Stimulated activated CD8-positive, alpha-beta memory T cell treated with anti-CD3 and anti-CD28 coated beads, Interleukin-15, amount 100 ng/mL, for 24 hours (primary cell): ENCODE data around the gene ZNF385B.

Experiments
- DNase-seq: peaks from one replicate; pipeline ENCODE4 v3.0.0-alpha.2; 2020; ENCODE audit warnings: low read depth

ZNF385B gene

DNA sequence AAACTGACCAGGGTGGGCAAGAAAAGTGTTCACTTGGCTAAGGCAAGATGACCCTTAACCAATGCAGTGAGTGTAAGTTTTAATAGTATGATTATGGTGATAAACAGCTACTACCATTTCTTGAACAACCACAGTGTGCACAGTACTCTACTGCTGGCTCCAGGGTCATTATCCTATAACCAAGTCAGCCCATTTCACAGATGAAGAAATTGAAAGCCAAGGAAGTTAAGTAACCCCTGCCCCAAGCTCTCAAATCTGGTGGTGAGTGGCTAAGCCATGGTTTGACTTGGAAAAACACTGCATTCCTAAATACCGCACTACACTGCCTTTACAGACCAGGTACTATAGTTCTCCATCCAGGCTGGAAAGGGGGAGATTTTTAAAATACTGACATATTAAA is 5.7 kb downstream of the ZNF385B start:
- DNase-seq: no peak

DNA sequence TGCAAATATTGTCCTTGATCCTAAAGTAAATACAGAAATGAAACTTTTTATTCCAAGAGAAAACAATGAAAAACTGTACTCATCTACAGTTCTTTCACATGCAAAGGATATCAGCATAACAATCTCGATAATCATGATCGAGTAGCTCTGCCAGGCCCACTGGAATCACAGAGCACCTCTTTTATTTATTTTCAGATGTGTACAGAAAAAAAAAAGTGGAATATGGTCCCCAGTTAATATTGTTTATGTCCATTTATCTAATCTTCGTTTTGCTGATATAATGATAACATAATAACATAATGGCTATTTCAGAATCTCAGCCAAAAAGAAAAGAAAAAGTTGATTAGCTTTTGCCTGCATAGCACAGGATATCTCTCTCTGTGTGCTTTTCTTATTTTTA is 6.5 kb downstream of the ZNF385B start:
- no peak for DNase-seq

- no peak for DNase-seq
Measured at GRCh38 chr2:179853108-179853507, 8.3 kb downstream of the ZNF385B start.

DNA sequence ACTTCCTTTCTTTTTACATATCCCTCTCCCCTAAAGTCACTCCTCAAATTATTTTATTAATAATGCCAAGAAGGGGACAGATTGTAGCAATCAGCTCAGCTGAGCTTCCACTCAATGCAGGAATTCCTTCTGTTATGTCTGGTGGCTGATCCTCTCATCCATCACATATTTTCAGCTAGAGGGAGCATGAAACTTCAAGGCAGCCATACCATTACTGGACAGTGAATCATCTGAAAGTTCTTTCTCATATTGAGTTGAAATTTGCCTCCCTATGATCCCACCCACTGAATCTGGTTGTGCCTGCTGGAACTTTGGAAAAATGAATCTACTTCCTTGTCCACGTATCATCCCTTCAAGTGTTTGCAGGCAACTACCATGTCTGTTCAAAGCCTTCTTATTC is 11.2 kb downstream of the ZNF385B start:
- DNase-seq: no peak

DNA sequence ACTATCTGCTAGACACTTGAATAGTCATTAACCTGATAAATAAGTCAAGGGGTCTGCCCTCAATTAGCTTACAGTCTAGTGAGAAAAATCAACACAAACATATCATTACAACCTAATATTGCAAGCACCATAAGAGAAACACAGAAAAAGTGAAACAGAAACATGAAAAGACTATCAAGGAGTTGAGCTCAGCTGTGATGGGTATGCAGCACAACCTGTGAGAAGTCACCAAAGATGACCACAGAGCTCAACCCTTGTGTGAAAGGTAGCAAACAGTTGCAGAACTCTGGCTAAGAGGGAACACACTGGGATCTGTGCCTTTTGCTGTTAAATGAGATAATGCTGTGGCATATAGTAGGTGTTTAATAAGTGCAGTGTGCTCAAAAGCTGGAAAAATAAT is 11.7 kb downstream of the ZNF385B start:
- no peak for DNase-seq

- DNase-seq: no peak
Measured at GRCh38 chr2:179843541-179843940, 17.9 kb downstream of the ZNF385B start.

GRCh38 chr2:179842498-179843153 is 18.8 kb downstream of the ZNF385B start:
- no peak for DNase-seq

- no peak for DNase-seq
Measured at GRCh38 chr2:179840840-179841239, 20.6 kb downstream of the ZNF385B start.

DNA sequence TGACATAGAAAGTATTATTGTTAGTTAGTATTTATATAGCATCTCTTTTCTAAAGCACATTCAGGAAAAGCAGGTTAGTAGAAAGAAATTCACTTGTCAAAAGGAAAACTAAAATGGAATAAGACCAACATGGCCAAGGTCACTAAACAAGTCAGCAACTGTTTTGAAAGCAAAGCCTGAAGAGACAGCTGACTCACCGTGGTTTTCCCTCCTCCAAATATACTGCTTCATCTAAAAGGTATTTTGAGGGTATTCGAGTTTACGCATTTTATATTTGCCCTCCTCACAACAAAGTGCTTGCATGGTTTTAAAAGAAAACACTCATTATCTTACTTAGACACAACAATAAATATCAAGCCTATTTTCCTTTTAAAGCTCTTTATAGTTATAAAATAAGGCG is 24.0 kb downstream of the ZNF385B start:
- DNase-seq: no peak

DNA sequence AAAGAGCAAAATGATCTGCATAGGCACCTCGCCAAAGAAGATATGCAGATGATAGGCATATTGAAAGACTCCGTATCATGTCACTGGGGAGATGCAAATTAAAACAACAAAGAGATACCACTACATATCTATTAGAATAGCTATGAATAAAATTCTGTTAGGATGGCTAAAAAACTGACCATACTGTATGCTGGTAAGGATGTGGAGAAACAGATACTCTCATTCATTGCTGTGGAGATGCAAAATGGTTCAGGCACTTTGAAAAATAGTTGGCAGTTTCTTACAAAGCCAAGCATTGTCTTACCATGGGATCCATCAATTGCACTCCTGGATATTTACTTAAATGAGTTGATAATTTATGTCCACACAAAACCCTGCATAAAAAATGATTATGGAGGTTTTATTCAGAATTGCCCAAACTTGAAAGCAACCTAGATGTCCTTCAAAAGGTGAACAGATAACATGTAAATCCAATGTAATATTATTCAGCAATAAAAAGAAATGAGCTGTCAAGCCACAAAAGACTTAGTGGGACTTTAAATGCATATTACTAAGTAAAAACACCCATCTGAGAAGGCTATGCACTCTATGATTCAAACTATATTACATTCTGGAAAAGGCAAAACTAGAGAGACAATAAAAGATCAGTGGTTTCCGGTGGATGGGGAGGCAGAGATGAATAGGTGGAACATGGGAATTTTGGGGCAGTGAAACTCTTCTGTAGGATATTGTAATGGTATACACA is 31.2 kb downstream of the ZNF385B start:
- DNase-seq: no peak

DNA sequence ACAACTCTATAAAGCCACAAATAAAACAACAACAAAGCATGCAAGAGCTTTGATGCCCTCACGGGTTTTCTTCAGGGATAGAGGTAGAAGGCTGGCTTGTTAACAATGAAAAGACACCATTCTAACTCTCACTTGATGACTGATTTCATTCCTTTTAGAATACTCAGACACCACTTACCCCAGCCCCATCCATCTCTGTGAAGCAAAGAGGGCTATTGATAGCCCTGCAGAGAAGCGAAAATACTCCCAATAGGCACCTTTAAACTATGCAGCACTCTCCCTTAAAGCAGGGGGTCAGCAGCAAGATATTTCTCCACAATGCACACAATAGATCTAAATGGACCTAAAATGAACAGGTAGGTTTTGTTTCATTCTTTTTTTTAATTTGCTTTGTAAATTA is 35.1 kb downstream of the ZNF385B start:
- no peak for DNase-seq

- DNase-seq: no peak
Measured at GRCh38 chr2:179825494-179825893, 35.9 kb downstream of the ZNF385B start.

DNA sequence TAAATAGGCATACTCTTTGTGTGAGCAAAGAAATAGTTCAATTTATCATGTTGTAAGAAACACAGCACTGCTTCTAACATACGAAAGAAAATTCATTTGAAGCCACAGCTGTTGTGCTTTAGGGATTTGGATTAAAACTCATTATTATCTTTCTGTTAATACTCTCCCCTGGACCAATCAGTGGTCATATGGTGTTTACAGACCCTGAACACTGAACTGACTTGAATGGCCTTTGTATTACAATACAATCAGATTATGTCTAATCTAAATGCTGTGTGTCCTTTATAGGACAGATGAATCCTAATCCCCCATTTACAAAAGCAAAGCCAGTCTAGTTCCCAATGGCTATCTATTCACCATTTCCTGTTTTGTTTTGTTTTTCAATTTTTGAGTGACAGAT is 36.5 kb downstream of the ZNF385B start:
- DNase-seq: no peak

GRCh38 chr2:179822540-179822939 is 38.9 kb downstream of the ZNF385B start:
- no peak for DNase-seq

DNA sequence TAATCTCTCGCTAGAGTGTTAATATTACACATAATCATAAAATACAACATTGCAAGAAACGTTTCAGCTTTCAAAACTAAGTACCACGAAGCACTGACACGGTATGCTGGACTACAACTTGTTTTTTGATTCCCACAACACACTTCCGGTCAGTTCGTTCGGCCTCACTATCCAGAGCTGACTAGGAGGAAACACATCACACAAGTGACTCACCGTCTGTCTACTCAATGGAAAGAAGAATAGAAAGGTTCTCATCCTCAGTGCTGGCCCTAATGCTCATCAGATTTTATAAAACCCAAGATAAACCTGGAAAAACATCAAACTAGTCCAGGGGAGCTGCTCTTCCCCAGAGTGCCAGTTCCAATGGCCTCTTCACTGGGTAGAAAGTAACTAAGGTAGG is 42.9 kb downstream of the ZNF385B start:
- DNase-seq: no peak

DNA sequence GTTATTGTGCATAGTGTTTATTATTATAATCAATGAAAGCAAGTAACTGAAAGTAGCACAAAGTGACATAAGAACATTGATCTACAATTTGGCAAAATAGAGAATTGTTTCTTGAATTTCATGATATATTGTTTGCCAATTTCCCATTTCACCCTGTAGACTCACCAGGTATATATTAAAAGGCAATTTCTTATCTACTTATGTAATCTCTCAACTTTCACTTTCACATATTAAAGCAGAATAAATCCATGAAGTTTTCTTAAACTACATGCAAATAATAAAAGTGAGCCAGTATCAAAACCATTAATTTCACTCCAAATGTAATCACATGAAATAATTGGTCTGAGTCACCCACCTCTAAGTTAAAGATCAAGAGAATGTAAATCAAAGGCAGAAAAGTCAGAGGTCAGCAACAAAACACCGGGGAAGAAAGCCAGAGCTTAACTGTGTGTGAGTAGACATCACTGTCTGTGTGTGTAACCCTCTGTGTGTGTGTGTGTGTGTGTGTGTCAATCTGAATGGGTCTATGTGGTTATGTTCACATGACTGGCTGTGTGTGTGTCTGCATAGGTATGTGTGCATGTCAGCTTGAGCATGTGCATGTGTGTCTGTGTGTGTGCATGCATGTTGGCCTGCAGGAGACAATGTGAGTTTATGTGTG is 44.1 kb downstream of the ZNF385B start:
- no peak for DNase-seq

GRCh38 chr2:179814050-179814449 is 47.4 kb downstream of the ZNF385B start:
- no peak for DNase-seq

DNA sequence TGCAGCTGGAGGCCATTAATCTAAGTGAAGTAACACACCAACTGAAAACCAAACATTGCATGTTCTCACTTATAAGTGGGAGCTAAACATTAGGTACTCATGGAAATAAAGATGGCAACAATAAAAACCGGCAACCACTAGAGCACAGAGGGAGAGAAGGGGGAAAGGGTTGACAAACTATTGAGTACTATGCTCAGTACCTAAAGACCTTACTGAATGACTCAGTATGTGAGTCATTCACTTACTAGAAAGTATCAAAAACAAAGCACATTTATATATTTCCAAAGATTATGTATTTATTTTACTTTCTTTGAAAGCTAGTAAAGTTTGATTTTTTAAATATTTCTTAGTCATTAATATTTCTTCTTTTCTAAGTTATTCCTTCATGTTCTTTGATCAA is 48.9 kb downstream of the ZNF385B start:
- DNase-seq: no peak

GRCh38 chr2:179811042-179811441 is 50.4 kb downstream of the ZNF385B start:
- DNase-seq: no peak

DNA sequence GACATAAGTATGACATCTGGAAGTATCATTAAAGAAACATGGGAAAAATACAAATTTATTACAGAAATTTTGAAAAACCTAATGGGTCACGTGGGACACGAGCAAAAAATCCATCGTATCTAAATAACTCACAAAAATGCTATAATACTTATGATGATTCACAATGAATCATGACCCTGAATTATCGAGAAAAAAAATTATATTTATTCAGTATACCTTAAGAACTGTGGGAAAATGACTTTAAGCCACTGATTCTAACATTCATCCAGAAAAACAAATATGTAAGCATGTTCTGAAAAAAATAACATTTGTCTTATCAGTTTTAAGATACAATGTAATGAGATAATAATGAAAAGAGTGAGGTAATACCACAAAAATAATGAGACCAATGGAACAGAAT is 51.8 kb downstream of the ZNF385B start:
- no peak for DNase-seq

DNA sequence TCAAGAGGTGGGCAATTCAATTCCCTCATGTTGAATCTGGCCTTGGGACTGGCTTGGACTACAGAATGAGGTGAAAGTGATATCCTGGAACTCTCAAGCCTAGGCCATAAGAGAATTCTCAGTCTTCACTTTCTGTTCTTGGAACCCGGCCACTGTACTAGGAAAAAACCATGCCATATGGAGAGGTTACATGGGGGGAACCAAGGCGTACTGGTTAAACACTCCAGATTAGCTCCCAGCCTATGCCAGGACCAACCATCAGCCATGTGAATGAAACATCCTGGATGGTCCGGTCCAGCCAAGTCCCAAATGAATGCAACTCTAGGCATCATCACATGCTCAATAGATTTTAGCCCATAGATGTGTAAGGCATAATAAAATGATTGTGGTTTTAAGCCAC is 56.4 kb downstream of the ZNF385B start:
- DNase-seq: no peak

DNA sequence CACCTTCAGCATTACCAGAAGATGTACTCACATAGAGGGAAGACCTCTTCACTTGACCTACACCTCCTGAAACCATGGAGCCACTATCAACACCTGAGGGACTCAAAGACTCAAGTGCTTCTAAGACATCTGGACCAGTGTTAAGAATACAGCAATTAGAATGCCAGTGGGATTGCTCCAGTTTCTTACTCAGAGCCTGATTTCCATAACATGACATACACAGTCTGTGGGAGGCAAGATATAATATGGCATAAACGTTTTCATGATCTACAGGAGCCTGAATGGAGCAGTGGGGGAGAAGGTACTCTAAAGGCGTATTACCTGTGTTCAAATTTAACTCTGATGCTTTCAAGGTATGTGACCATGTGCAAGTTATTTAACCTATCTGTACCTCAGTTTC is 57.2 kb downstream of the ZNF385B start:
- DNase-seq: no peak
